ENCODE results near the gene TMCO5A.
A peak's percentile ranks its signal among the peaks of the same experiment; 100 is the strongest.

TMCO5A gene

DNA sequence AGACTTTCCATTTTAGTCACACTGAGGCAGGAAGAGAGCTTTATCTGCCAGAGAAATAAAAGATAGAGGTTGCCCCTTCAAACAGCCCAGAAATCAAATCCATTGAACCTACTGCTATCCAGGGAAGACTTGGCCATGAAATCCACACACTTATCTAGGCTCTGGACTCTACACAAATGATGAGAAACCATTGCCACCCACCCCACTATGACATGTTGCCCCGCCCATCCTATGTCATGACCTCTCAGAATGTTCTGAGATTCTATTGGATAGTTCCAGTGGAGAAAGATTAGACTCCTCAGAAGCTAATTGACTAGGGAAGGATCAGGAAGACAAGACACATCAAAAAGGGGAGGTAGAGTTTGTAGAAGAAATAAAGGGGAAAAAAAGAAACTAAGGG, at the start of gene TMCO5A:
TSS of gene TMCO5A (plus strand) at position 301 of the 400 bp plus-strand sequence. CDS start 1,684 bp downstream, outside the sequence.
- DNase-seq (ENCODE audit: extremely low read depth, low read depth): no peak
- TF ChIP-seq, protein P1, sequence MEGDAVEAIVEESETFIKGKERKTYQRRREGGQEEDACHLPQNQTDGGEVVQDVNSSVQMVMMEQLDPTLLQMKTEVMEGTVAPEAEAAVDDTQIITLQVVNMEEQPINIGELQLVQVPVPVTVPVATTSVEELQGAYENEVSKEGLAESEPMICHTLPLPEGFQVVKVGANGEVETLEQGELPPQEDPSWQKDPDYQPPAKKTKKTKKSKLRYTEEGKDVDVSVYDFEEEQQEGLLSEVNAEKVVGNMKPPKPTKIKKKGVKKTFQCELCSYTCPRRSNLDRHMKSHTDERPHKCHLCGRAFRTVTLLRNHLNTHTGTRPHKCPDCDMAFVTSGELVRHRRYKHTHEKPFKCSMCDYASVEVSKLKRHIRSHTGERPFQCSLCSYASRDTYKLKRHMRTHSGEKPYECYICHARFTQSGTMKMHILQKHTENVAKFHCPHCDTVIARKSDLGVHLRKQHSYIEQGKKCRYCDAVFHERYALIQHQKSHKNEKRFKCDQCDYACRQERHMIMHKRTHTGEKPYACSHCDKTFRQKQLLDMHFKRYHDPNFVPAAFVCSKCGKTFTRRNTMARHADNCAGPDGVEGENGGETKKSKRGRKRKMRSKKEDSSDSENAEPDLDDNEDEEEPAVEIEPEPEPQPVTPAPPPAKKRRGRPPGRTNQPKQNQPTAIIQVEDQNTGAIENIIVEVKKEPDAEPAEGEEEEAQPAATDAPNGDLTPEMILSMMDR (IDR thresholded peaks at IDR 0.05; ENCODE audit: low read depth, low read length, missing control alignments): no peak
- H3K4me3 ChIP-seq (replicated peaks; ENCODE audit: low read depth, low read length): no peak within 1 kb of the TSS

DNA sequence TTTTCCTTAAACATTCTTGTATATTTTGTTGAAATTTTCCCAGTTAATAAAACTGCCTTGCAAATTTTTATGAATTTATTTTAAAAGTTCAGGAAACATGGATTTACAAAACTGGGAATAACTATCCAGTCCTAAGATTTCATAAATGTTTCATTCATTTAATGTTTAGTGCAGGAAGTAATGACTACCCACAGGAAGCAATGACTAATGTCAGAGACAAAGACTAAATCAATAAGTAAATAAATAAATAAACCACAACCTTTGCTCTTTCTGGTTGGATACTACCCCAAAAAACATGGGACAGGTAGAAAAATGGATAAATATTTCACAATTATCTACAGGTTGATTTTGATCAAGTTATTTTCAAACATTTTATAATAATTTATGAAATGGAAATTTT, 48.8 kb upstream of the TMCO5A start:
- TF ChIP-seq, protein P1 (IDR thresholded peaks at IDR 0.05; ENCODE audit: low read depth, low read length, missing control alignments): no peak
- no peak for DNase-seq (ENCODE audit: extremely low read depth, low read depth)
- H3K4me3 ChIP-seq (replicated peaks; ENCODE audit: low read depth, low read length): no peak overlapping the region

DNA sequence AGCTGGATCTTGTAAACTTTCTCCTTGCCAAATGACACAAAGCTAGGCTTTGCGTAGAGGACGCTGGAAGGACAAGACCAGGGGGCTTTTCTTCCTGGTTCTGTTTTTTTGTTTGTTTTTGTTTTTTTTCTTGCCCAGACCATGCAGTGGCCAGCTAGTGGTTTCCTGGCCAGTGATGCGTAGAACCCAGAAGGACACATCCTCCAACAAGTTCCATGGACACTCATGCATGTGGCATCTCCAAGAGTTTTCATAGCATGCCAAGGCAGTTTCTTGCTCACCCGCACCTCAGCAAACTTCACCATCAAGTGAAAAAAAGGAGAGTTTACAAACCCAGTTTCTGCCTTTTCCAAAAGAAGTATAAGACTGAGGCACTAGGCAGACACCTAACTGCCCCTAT, 46.1 kb upstream of the TMCO5A start:
- TF ChIP-seq, protein P1 (IDR thresholded peaks at IDR 0.05; ENCODE audit: low read depth, low read length, missing control alignments): no peak
- no peak for DNase-seq (ENCODE audit: extremely low read depth, low read depth)

DNA sequence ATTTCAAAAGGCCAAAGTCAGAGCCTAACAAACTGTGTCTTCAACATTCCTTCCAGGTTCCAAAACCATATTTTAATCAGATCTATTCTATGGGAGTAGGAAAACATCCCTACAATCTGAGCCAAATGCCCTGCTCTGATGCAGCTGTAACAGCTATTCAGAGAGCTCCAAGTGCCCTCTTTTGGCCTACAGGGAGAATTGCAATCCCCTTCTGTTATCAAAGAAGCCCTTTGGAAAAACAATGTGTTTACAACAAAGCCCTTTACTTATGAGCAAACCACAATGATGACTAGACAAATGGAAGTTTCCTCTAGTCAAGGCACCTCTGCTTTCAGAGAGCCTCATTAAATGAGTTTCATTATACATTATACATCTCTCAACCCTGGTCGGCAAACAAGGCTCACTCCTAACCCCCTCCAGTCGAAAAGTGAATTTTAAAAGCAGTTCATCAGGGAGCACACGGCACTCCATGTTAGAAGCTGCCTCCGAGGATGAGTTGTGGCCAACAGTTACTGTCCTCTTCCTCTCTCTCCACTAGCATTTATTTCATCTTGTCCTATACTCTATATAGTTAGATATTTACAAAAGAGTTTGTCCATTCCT, 42.6 kb upstream of the TMCO5A start:
- TF ChIP-seq, protein P1 (IDR thresholded peaks at IDR 0.05; ENCODE audit: low read depth, low read length, missing control alignments): peak; percentile 88
- DNase-seq (ENCODE audit: extremely low read depth, low read depth): peak; percentile 52
- no peak overlapping the region for H3K4me3 ChIP-seq (replicated peaks; ENCODE audit: low read depth, low read length)

More for the DNA sequence above, 46.1 kb upstream of the TMCO5A start:
- no peak overlapping the region for H3K4me3 ChIP-seq (replicated peaks; ENCODE audit: low read depth, low read length)

DNA sequence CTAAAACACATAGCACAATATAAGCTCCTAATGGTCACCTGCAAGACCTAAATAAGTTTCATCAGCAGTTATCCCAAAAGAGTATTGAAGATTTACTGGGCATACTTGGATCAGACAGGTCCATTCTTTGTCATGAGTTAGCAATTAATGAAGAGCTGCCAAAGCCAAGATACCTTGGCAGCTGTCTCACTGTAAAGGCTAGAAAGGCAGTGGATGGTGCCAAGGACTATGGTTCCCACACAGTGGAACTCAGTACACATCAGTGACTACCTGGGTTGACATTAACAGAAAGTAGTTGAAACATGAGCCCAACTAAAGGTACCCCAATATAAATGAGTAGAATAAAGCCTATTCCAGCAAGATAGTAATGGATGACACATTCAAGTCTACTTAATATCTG, 41.1 kb upstream of the TMCO5A start:
- H3K4me3 ChIP-seq (replicated peaks; ENCODE audit: low read depth, low read length): no peak overlapping the region
- no peak for DNase-seq (ENCODE audit: extremely low read depth, low read depth)
- TF ChIP-seq, protein P1 (IDR thresholded peaks at IDR 0.05; ENCODE audit: low read depth, low read length, missing control alignments): no peak

DNA sequence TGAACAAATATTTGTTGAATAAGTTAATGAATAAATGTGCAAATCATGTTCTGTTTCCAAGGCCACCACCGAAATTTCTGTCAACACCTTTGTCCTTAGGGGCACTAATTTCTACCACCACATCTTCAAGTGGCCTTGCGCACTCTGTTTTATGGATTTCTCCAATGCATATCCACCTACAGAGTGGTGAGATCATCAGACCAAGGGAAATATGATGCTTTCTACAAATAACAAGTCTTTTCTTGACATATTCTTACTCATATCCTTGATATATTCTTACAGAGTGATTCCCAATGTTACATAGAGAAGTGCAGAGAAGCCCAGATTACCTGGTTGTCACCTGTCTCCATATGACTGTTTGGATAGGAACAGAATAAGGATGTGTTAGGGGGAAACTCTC, 36.1 kb upstream of the TMCO5A start:
- no peak for DNase-seq (ENCODE audit: extremely low read depth, low read depth)
- no peak overlapping the region for H3K4me3 ChIP-seq (replicated peaks; ENCODE audit: low read depth, low read length)
- TF ChIP-seq, protein P1 (IDR thresholded peaks at IDR 0.05; ENCODE audit: low read depth, low read length, missing control alignments): no peak

All from HFF-Myc (cell line).